ENCODE data around the gene MATN1. TPM values are rescaled to one million over a fixed set of nuclear protein-coding genes. Genes with fewer than 3 reads are reported as not detected.

Gene MATN1
- total and polyA plus RNA-seq, 2 of the 4 experiments (the other 2 are of a cell fraction), result 0.27 TPM; not detected in 1

DNA sequence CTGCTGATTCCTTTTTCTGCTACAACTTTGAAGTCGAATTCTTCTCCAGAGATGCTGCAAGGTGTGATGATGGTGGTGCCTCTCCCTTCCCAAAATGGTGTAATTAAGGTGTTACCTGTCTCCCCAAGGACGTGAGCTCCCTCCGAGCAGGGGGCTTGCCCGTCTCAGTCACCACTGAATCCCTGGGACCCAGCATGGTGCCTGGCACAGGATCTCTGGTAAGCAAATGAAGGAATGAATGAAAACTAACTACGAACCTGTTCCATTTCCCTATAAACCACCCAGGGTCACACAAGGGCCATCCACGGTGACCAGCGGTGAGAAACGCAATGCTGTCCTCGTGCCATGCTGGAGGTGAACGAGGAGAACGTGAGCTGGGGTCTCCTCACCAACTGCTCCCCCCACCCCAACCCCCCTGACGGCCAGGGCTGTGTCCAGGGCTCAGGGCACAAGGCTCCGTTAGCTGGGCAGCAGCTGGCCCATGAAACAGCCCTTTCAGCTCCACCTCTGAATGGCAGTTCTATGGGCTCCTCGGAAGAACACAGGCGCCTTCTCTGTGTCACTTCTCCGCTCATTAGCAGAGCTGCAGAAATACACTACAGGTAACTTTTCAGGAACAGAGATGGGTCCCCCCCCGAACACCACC, 2.2 kb upstream of the MATN1 start:
- Histone ChIP-seq H3K9me1 (ENCODE audit: insufficient read depth, low read length) (0 out of 2 replicates have a peak, but pooled peaks cover 2% of the 10 kb centered on the region), H4K5ac (ENCODE audit: low read depth, low read length) (no peak overlapping the region), H4K20me1 (ENCODE audit: insufficient read depth, low read length) (no peaks in the 10 kb centered on the region), H3K18ac (ENCODE audit: low read depth, low read length) (no peak overlapping the region), H2BK20ac (ENCODE audit: low read depth, low read length) (no peak overlapping the region), H3K4me1 (ENCODE audit: control insufficient read depth, insufficient read depth, low read length) (peaks cover 10% of the 10 kb centered on the region; the same call in 1 of the 2 replicates), H2BK120ac (ENCODE audit: low read depth, low read length) (no peak overlapping the region), H3K4ac (ENCODE audit: low read depth, low read length) (no peak overlapping the region), H4K8ac (ENCODE audit: low read depth in 2 of 2, low read length in 2 of 2) (no peak overlapping the region), H3K56ac (ENCODE audit: extremely low read depth, insufficient read depth, low read length) (no peak overlapping the region), H3K27me3 (ENCODE audit: control insufficient read depth, insufficient read depth, low read length) (no peaks in the 10 kb centered on the region; the same call in 1 of the 2 replicates), H3K79me1 (ENCODE audit: low read depth in 1 of 2, low read length in 2 of 2) (no peaks in the 10 kb centered on the region), H2AK5ac (ENCODE audit: low read depth, low read length) (no peak overlapping the region), H2AFZ (replicated peaks; ENCODE audit: low read length, poor library complexity) (no peak overlapping the region), H3K4me2 (ENCODE audit: low read depth, low read length) (no peak overlapping the region), H3K9me3 (ENCODE audit: control insufficient read depth, insufficient read depth, low read length) (no peaks in the 10 kb centered on the region), H3K23ac (ENCODE audit: low read depth, low read length) (no peak overlapping the region), H2BK15ac (ENCODE audit: low read depth, low read length) (no peak overlapping the region), H3K4me3 (ENCODE audit: insufficient read depth, low read depth, low read length) (no peak overlapping the region), H2BK5ac (ENCODE audit: low read depth, low read length, poor library complexity, severe bottlenecking) (no peak overlapping the region), H3K14ac (replicated peaks; ENCODE audit: low read depth, low read length) (no peak overlapping the region), H3K36me3 (ENCODE audit: control insufficient read depth, insufficient read depth, low read length) (no peaks in the 10 kb centered on the region), H3K27ac (ENCODE audit: insufficient read depth, low read length) (no peak overlapping the region), H4K91ac (ENCODE audit: insufficient read depth, low read depth, low read length) (no peak overlapping the region), H3K9ac (ENCODE audit: low read depth, low read length) (no peak overlapping the region), H2AK9ac (replicated peaks; ENCODE audit: low read depth, low read length, poor library complexity) (no peak overlapping the region)
- BruUV-seq (replicated peaks), result no TSS peak
- dilution Hi-C loops (cut with HindIII; ENCODE audit: low sequenced_read_pairs, unreplicated experiment), result no loop called here
- CTCF ChIA-PET, result interaction anchor here (1.9 to 4.6 kb wide), 2 partner anchors 54 to 57 kb away, joined by 7 to 30 read pairs; no protein-coding TSS in a partner anchor
- POLR2A ChIA-PET (ENCODE audit: unreplicated experiment), result no interaction called here
- intact Hi-C loops (cut with micrococcal nuclease), result loop anchor here (2.0 kb wide), 1 partner anchor 53 kb away; no protein-coding TSS in a partner anchor
- 77% methylated on average over 5 of the region's 17 CpGs; no CpG with 5 or more reads in 1 of the 2 experiments for WGBS, 2 experiments (ENCODE audit: extremely low coverage in 2 of 2, insufficient read length in 1 of 2)
- ATAC-seq (ENCODE audit: low read depth) (no peak), DNase-seq (no peak)
- in situ Hi-C loops (cut with MboI; ENCODE audit: low sequenced_read_pairs), result loop anchor here (5.0 kb wide), 1 partner anchor 187 kb away; no protein-coding TSS in a partner anchor
- no peak for TF ChIP-seq BHLHE40 (IDR thresholded peaks at IDR 0.05; ENCODE audit: low read depth, low read length)
- TF ChIP-seq POLR2A (IDR thresholded peaks at IDR 0.05; ENCODE audit: low read depth, low read length), result no peak
- no peak for TF ChIP-seq MAZ (IDR thresholded peaks at IDR 0.05; ENCODE audit: borderline replicate concordance, low read depth, low read length)
- TF ChIP-seq, protein P1, sequence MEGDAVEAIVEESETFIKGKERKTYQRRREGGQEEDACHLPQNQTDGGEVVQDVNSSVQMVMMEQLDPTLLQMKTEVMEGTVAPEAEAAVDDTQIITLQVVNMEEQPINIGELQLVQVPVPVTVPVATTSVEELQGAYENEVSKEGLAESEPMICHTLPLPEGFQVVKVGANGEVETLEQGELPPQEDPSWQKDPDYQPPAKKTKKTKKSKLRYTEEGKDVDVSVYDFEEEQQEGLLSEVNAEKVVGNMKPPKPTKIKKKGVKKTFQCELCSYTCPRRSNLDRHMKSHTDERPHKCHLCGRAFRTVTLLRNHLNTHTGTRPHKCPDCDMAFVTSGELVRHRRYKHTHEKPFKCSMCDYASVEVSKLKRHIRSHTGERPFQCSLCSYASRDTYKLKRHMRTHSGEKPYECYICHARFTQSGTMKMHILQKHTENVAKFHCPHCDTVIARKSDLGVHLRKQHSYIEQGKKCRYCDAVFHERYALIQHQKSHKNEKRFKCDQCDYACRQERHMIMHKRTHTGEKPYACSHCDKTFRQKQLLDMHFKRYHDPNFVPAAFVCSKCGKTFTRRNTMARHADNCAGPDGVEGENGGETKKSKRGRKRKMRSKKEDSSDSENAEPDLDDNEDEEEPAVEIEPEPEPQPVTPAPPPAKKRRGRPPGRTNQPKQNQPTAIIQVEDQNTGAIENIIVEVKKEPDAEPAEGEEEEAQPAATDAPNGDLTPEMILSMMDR (conservative IDR thresholded peaks at IDR 0.05; ENCODE audit: low read depth, low read length), result no peak
- TF ChIP-seq FOS (IDR thresholded peaks at IDR 0.05; ENCODE audit: low read depth, low read length), result no peak
- no peak for TF ChIP-seq RCOR1 (IDR thresholded peaks at IDR 0.05; ENCODE audit: insufficient replicate concordance, low read length)
- TF ChIP-seq MXI1 (IDR thresholded peaks at IDR 0.05; ENCODE audit: borderline replicate concordance, low read depth, low read length), result no peak
- TF ChIP-seq NFE2L2 (IDR thresholded peaks at IDR 0.05; ENCODE audit: low read depth, low read length), result no peak
- no peak for TF ChIP-seq MAFK (IDR thresholded peaks at IDR 0.05; ENCODE audit: low read depth, low read length)
- no peak for TF ChIP-seq CEBPB (IDR thresholded peaks at IDR 0.05; ENCODE audit: low read depth, low read length)
- TF ChIP-seq RFX5 (IDR thresholded peaks at IDR 0.05; ENCODE audit: low read depth, low read length), result no peak
- TF ChIP-seq, protein P2, sequence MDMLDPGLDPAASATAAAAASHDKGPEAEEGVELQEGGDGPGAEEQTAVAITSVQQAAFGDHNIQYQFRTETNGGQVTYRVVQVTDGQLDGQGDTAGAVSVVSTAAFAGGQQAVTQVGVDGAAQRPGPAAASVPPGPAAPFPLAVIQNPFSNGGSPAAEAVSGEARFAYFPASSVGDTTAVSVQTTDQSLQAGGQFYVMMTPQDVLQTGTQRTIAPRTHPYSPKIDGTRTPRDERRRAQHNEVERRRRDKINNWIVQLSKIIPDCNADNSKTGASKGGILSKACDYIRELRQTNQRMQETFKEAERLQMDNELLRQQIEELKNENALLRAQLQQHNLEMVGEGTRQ (IDR thresholded peaks at IDR 0.05; ENCODE audit: low read depth, low read length), result no peak
- TF ChIP-seq RAD21 (IDR thresholded peaks at IDR 0.05; ENCODE audit: low read length), result no peak
- no peak for TF ChIP-seq SMC3 (IDR thresholded peaks at IDR 0.05; ENCODE audit: low read depth, low read length)
- TF ChIP-seq, protein P3, sequence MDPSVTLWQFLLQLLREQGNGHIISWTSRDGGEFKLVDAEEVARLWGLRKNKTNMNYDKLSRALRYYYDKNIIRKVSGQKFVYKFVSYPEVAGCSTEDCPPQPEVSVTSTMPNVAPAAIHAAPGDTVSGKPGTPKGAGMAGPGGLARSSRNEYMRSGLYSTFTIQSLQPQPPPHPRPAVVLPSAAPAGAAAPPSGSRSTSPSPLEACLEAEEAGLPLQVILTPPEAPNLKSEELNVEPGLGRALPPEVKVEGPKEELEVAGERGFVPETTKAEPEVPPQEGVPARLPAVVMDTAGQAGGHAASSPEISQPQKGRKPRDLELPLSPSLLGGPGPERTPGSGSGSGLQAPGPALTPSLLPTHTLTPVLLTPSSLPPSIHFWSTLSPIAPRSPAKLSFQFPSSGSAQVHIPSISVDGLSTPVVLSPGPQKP (IDR thresholded peaks at IDR 0.05; ENCODE audit: borderline replicate concordance, low read depth, low read length), result no peak

All from IMR-90 (cell line).